ENCODE results near the gene JPH4.

- peak; percentile 36 for TF ChIP-seq CTCF (IDR thresholded peaks at IDR 0.05; ENCODE audit: low read depth, low read length, poor library complexity, severe bottlenecking)
- no peak for TF ChIP-seq EZH2phosphoT487 (IDR thresholded peaks at IDR 0.05; ENCODE audit: borderline replicate concordance, low read length)
These were observed 9.8 kb downstream of the JPH4 start for GRCh38 chr14:23568600-23569331.
